Thyroid gland (tissue), 4 donors: ENCODE data around the gene SEMA6A. TPM values are rescaled to one million over a fixed set of nuclear protein-coding genes. Genes with fewer than 3 reads are reported as not detected.

Experiments
- DNase-seq, 2 donors: peaks; one replicate each; pipeline ENCODE4 v3.0.0-alpha.2; 2019
- H3K27ac ChIP-seq, 3 donors: fragments of 200-600 bp; sonication (generic); 1 replicate in 2 of 3; 2 replicates in 1 of 3; pipeline ENCODE4 v1.5.1; 2016 to 2019; ENCODE audit warnings: mild to moderate bottlenecking in 1 of 3, moderate library complexity in 1 of 3
- H3K27me3 ChIP-seq: fragments of 200-600 bp; sonication (generic); one replicate; pipeline ENCODE4 v1.5.1; 2019
- H3K36me3 ChIP-seq, 2 donors: fragments of 200-600 bp; sonication (generic); one replicate each; pipeline ENCODE4 v1.5.1; 2016 to 2019
- H3K4me1 ChIP-seq, 2 donors: fragments of 200-600 bp; sonication (generic); one replicate each; pipeline ENCODE4 v1.5.1; 2017 to 2019
- H3K4me3 ChIP-seq, 3 donors: fragments of 200-600 bp; sonication (generic); replicated peaks in 1 of 3; 1 replicate in 2 of 3; 2 replicates in 1 of 3; pipeline ENCODE4 v1.5.1; 2016; ENCODE audit warnings: mild to moderate bottlenecking in 1 of 3
- H3K9me3 ChIP-seq: fragments of 200-600 bp; sonication (generic); one replicate; pipeline ENCODE4 v1.5.1; 2017
- POLR2A ChIP-seq, 2 donors: fragments of 450-650 bp; IDR thresholded peaks; one replicate each; pipeline ENCODE4 v1.6.1; 2017; ENCODE audit warnings: antibody characterized with exemption in 2 of 2, mild to moderate bottlenecking in 2 of 2, moderate library complexity in 1 of 2
- WGBS, 2 donors: methylation state at CpG; one replicate each; pipeline ENCODE4 v1.1.5; 2017; 5-methylcytosine and 5-hydroxymethylcytosine counted together
- intact Hi-C: fragments of 100-400 bp; cut with DNase I; formaldehyde crosslinking; loops from one replicate; pipeline ENCODE4 v1.15.1; 2023
- total RNA-seq, 4 donors: library from RNA; depleted of rRNA; stranded (reverse); fragments of >200 nt; gene quantifications; one replicate each; pipeline ENCODE4 v1.2.3, GENCODE V29; 2016
- TF ChIP-seq, protein P1 (sequence below), 6 experiments: fragments of 200-600 bp in 3 of 6; fragments of 450-650 bp in 3 of 6; sonication (generic) in 3 of 6; IDR thresholded peaks; one replicate each; pipeline ENCODE4 v1.5.1; 2016 to 2019; ENCODE audit warnings: antibody characterized with exemption in 6 of 6, mild to moderate bottlenecking in 2 of 6, inconsistent platforms in 1 of 6, moderate library complexity in 1 of 6

The SEMA6A gene
- total RNA-seq, 4 donors from 2014 or later: 27.6 to 37.9 (median 30.4) TPM

DNA sequence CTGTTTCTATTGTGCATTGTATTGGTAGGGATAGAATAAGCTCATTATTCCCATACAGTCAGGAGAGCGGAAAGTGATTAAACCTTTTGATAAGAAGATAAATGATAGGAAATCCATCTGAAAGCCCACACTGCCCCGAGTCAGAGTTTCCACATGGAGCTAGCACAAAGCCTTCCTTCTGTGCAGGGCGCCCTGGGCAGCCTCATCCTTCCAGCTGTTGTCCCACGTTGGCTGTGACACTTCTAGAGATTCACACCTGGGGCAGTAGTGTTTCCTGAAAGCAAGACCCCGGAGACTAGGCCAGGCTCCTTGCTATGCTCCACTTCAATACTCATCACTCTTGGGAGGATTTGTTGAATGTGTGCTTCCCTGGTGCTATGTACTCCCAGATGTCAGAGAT lies 172.4 kb downstream of the SEMA6A start:
- WGBS, 2 donors: 82 to 88% methylated on average over 5 of the region's 5 CpGs
- H3K36me3 ChIP-seq: no peaks in the 10 kb centered on the region
- TF ChIP-seq POLR2A (IDR thresholded peaks at IDR 0.05): no peak
- TF ChIP-seq, protein P1, sequence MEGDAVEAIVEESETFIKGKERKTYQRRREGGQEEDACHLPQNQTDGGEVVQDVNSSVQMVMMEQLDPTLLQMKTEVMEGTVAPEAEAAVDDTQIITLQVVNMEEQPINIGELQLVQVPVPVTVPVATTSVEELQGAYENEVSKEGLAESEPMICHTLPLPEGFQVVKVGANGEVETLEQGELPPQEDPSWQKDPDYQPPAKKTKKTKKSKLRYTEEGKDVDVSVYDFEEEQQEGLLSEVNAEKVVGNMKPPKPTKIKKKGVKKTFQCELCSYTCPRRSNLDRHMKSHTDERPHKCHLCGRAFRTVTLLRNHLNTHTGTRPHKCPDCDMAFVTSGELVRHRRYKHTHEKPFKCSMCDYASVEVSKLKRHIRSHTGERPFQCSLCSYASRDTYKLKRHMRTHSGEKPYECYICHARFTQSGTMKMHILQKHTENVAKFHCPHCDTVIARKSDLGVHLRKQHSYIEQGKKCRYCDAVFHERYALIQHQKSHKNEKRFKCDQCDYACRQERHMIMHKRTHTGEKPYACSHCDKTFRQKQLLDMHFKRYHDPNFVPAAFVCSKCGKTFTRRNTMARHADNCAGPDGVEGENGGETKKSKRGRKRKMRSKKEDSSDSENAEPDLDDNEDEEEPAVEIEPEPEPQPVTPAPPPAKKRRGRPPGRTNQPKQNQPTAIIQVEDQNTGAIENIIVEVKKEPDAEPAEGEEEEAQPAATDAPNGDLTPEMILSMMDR (IDR thresholded peaks at IDR 0.05): no peak
- no peak for DNase-seq
- no peaks in the 10 kb centered on the region for H3K27me3 ChIP-seq
- intact Hi-C loops: no loop called here
- no peak overlapping the region for H3K27ac ChIP-seq
- H3K4me3 ChIP-seq: no peak overlapping the region
- H3K9me3 ChIP-seq: no peaks in the 10 kb centered on the region
- H3K4me1 ChIP-seq: no peaks in the 10 kb centered on the region

DNA sequence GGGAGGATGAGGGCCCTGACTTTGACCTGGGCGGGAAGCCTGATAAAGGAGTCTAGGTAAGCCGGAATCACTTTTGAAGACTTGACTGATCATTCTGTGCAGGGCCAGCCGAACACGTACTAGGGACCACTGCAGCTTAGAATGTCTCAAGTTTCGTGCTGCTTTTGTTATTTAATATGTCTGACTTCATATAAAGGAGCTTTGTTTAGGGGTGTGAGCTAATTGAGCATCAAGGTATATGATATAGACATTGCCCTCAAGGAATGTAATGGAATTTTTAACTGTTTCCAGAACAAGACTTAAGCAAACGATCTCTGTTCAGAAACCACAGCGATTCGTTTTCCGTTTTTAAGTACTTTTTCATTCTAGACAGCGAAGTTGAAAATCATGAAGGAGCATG lies 173.0 kb downstream of the SEMA6A start:
- Histone ChIP-seq H3K4me3 (no peak overlapping the region), H3K27me3 (no peaks in the 10 kb centered on the region), H3K9me3 (no peaks in the 10 kb centered on the region), H3K36me3 (no peaks in the 10 kb centered on the region), H3K4me1 (peaks cover 0 to 3% of the 10 kb centered on the region in 2 donors), H3K27ac (no peak overlapping the region)
- WGBS, 2 donors: 85 to 92% methylated on average over 10 of the region's 10 CpGs
- no peak for DNase-seq
- intact Hi-C loops: no loop called here
- TF ChIP-seq POLR2A (IDR thresholded peaks at IDR 0.05): no peak
- TF ChIP-seq, protein P1 (IDR thresholded peaks at IDR 0.05): no peak

DNA sequence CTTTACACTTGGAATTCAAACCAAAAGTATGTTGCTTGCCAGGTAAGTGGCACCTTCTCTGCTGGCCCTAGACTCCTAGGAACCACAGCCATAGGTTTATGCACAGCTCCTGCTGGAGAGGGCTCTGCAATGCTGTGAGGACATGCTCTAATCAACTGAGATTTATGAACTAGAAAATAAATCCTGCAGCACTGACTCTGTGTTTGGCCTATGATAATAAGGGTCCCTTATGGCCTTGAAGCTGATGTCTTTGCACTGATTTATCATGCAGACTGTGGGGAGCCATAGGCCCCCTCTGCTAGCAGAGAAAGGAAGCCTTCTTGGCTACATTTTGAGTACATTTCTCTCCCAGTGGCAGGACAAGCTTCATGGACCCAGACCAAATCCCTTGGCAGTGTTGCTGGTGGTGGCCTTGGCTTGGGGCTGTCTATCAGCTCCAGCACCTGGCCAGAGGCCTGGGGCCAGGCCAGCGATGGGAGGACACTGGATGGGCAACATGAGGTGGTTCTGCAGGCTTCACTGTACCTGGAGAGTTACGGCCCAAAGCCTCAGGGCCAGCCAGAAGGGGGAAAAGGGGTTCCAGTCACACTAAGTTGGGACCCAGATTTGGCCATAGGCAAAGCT lies 178.0 kb downstream of the SEMA6A start:
- H3K4me3 ChIP-seq: no peak overlapping the region
- no peaks in the 10 kb centered on the region for H3K36me3 ChIP-seq
- H3K27ac ChIP-seq: peak overlapping the region in 2 of 3 donors; percentile 39 to 54
- intact Hi-C loops: no loop called here
- no peaks in the 10 kb centered on the region for H3K9me3 ChIP-seq
- no peak for TF ChIP-seq POLR2A (IDR thresholded peaks at IDR 0.05)
- TF ChIP-seq, protein P1 (IDR thresholded peaks at IDR 0.05): no peak
- no peak for DNase-seq
- H3K4me1 ChIP-seq: peaks cover 16 to 21% of the 10 kb centered on the region in 2 donors
- 92 to 100% methylated on average over 2 of the region's 2 CpGs for WGBS, 2 donors
- no peaks in the 10 kb centered on the region for H3K27me3 ChIP-seq

DNA sequence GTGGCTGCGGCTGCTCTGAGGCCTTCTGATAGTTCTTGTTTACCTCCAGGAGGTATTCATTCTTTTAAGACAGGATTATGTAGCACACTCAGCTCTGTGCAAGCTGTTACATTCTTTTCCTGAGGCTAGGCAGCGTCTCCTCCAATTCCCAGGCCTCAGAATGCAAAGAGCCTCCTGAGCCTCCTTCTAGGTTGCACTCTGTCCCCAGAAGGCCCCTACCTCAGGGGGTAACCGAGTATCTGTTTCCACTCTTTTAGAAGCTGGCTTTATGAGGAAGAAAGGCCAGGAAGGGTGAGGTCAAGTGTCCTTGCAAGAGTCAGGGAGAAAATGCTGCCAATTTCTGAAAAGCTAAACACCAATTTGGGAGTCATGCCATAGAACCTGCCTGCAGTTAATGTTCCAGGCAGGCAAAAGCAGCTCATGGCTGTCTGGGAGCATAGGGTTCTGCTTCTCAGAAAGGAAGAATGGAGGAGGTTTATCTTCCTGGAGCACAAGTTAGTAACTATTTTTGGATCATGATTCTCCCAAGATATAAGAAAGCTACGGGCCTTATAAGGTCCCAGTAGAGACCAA lies 178.9 kb downstream of the SEMA6A start:
- DNase-seq: peak; percentile 46 to 47
- intact Hi-C loops: no loop called here
- Histone ChIP-seq H3K9me3 (no peaks in the 10 kb centered on the region), H3K27ac (peak overlapping the region; percentile 17 to 54 (median 39)), H3K4me1 (peaks cover 16 to 21% of the 10 kb centered on the region in 2 donors), H3K27me3 (no peaks in the 10 kb centered on the region), H3K36me3 (no peaks in the 10 kb centered on the region), H3K4me3 (no peak overlapping the region)
- TF ChIP-seq POLR2A (IDR thresholded peaks at IDR 0.05): no peak
- TF ChIP-seq, protein P1 (IDR thresholded peaks at IDR 0.05): no peak
- WGBS, 2 donors: 34 to 35% methylated on average over 4 of the region's 4 CpGs

DNA sequence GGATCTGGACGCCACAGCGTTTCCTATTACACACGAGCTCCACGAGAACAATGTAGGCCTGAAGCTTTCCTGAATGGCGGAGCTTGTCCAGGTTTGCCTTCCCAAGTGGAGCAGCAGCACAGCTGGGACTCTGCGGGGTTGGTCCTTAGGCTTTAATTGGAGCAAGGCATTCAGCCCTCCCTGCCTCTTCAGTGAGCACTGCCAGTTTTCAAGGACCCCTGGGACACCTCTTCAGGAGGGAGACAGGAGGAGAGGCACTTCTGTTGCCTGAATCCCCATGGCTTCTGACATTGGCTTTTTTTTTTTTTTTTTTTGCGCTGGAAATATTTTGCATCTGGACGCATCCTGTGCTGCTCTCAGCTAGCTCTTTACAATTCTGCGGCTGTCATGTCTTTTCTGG lies 179.4 kb downstream of the SEMA6A start:
- H3K36me3 ChIP-seq: no peaks in the 10 kb centered on the region
- WGBS, 2 donors: 46 to 63% methylated on average over 9 of the region's 9 CpGs

More for the DNA sequence above, 179.4 kb downstream of the SEMA6A start:
- no peaks in the 10 kb centered on the region for H3K27me3 ChIP-seq
- intact Hi-C loops: no loop called here
- TF ChIP-seq POLR2A (IDR thresholded peaks at IDR 0.05): no peak
- TF ChIP-seq, protein P1 (IDR thresholded peaks at IDR 0.05): no peak
- no peaks in the 10 kb centered on the region for H3K9me3 ChIP-seq
- H3K4me3 ChIP-seq: no peak overlapping the region
- peak overlapping the region; percentile 17 to 54 (median 39) for H3K27ac ChIP-seq
- peaks cover 16 to 21% of the 10 kb centered on the region in 2 donors for H3K4me1 ChIP-seq
- peak; percentile 68 to 82 for DNase-seq
